Measurements from ENCODE around the gene NIFK.
"Not testable (repeated sequence)": the region's sequence is repeated elsewhere in the genome, so short reads cannot be mapped to it uniquely, and the experiment has no call there.

DNA sequence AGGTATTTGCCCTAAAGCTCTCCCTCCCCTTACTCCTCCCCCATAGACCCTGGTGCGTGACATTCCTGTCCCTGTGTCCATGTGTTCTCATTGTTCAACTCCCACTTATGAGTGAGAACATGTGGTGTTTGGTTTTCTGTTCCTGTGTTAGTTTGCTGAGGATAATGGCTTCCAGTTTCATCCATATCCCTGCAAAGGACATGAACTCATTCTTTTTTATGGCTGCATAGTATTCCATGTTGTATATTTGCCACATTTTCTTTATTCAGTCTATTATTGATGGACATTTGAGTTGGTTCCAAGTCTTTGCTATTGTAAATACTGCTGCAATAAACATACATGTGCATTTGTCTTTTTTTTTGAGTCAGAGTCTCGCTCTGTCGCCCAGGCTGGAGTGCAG, 46.1 kb downstream of the NIFK start:
- not testable (repeated sequence) for TF ChIP-seq CTCF (conservative IDR thresholded peaks at IDR 0.05 in 1 of 2, IDR thresholded peaks at IDR 0.05 in 1 of 2; ENCODE audit: extremely low read depth in 1 of 2, insufficient read depth in 1 of 2, low read depth in 1 of 2, low read length in 2 of 2); EZH2 (IDR thresholded peaks at IDR 0.05; ENCODE audit: borderline replicate concordance, low read length)
